PC-9 (cell line): ENCODE data around the gene FRMD6. TPM values are rescaled to one million over a fixed set of nuclear protein-coding genes. Genes with fewer than 3 reads are reported as not detected.
A peak's percentile ranks its signal among the peaks of the same experiment; 100 is the strongest.

Experiments
- BruUV-seq: library from RNA; stranded (reverse); fragments of 400-500 nt; replicated peaks from 2 replicates; lab custom pipeline; 2021; lab: Mats Ljungman, UMichigan
- CTCF ChIA-PET: fragments of 300-600 bp; sonication (Branson Sonifier 250); formaldehyde crosslinking; loops from one replicate; lab custom pipeline; 2022; ENCODE audit warnings: antibody characterized with exemption; lab: Charles Lee
- POLR2A ChIA-PET: fragments of 300-600 bp; sonication (Branson Sonifier 250); formaldehyde crosslinking; loops from one replicate; lab custom pipeline; 2022; ENCODE audit warnings: antibody characterized with exemption; ENCODE audit not compliant: unreplicated experiment; lab: Charles Lee
- DNase-seq, 2 experiments: peaks; one replicate each; pipeline versions ENCODE4 v3.0.0 to v3.0.0-alpha.2; 2015 to 2022; ENCODE audit warnings: mixed read lengths in 1 of 2
- H2AFZ ChIP-seq: fragments of 200-600 bp; sonication (generic); 2 replicates; pipeline ENCODE4 v1.8.1; 2017; ENCODE audit warnings: antibody characterized with exemption
- H3F3A ChIP-seq: fragments of 200-600 bp; sonication (generic); 2 replicates; pipeline ENCODE4 v1.8.1; 2017; ENCODE audit warnings: antibody characterized with exemption, mild to moderate bottlenecking, low read depth; ENCODE audit not compliant: insufficient read depth
- H3K27ac ChIP-seq: fragments of 200-600 bp; sonication (generic); 2 replicates; pipeline ENCODE4 v1.6.1; 2016; ENCODE audit warnings: mixed run types
- H3K27me3 ChIP-seq: fragments of 200-600 bp; sonication (generic); 2 replicates; pipeline ENCODE4 v1.6.1; 2016; ENCODE audit warnings: low read depth, mixed run types; ENCODE audit not compliant: insufficient read depth
- H3K36me3 ChIP-seq: fragments of 200-600 bp; sonication (generic); 2 replicates; pipeline ENCODE4 v1.6.1; 2016; ENCODE audit warnings: low read depth, mixed run types
- H3K4me1 ChIP-seq: fragments of 200-600 bp; sonication (generic); replicated peaks from 2 replicates; pipeline ENCODE4 v1.6.1; 2016; ENCODE audit warnings: mixed run types; ENCODE audit not compliant: insufficient read depth
- H3K4me2 ChIP-seq: fragments of 200-600 bp; sonication (generic); 2 replicates; pipeline ENCODE4 v1.6.1; 2017; ENCODE audit warnings: mixed run types
- H3K4me3 ChIP-seq: fragments of 200-600 bp; sonication (generic); 2 replicates; pipeline ENCODE4 v1.6.1; 2016; ENCODE audit warnings: mixed run types
- H3K79me2 ChIP-seq: fragments of 200-600 bp; sonication (generic); 2 replicates; pipeline ENCODE4 v1.6.1; 2017; ENCODE audit warnings: low read depth, mixed run types
- H3K9me2 ChIP-seq: fragments of 200-600 bp; sonication (generic); 2 replicates; pipeline ENCODE4 v1.8.1; 2017; ENCODE audit warnings: mild to moderate bottlenecking; ENCODE audit not compliant: insufficient read depth
- H3K9me3 ChIP-seq: fragments of 200-600 bp; sonication (generic); 2 replicates; pipeline ENCODE4 v1.8.1; 2016; ENCODE audit warnings: low read depth; ENCODE audit not compliant: insufficient read depth
- H4K20me1 ChIP-seq: fragments of 200-600 bp; sonication (generic); 2 replicates; pipeline ENCODE4 v1.8.1; 2017; ENCODE audit not compliant: insufficient read depth
- EZH2 ChIP-seq: fragments of 200-600 bp; sonication (generic); IDR thresholded peaks from 2 replicates; pipeline ENCODE4 v1.8.0; 2017; ENCODE audit warnings: antibody characterized with exemption, low read depth
- intact Hi-C: fragments of 100-400 bp; cut with micrococcal nuclease; formaldehyde crosslinking; loops from one replicate; pipeline ENCODE4 v1.10.0; 2022; ENCODE audit not compliant: unreplicated experiment
- total RNA-seq: library from RNA; stranded (reverse); gene quantifications from 2 replicates; pipeline ENCODE4 v1.2.3, GENCODE V29; 2021
- TF ChIP-seq, protein P1 (sequence below): fragments of 200-600 bp; sonication (generic); conservative IDR thresholded peaks from 2 replicates; pipeline ENCODE4 v1.6.1; 2017; ENCODE audit warnings: mixed run types, antibody characterized with exemption, mild to moderate bottlenecking, moderate library complexity

FRMD6 gene
- total RNA-seq, 1 experiment from 2014 or later = 42.9 TPM

DNA sequence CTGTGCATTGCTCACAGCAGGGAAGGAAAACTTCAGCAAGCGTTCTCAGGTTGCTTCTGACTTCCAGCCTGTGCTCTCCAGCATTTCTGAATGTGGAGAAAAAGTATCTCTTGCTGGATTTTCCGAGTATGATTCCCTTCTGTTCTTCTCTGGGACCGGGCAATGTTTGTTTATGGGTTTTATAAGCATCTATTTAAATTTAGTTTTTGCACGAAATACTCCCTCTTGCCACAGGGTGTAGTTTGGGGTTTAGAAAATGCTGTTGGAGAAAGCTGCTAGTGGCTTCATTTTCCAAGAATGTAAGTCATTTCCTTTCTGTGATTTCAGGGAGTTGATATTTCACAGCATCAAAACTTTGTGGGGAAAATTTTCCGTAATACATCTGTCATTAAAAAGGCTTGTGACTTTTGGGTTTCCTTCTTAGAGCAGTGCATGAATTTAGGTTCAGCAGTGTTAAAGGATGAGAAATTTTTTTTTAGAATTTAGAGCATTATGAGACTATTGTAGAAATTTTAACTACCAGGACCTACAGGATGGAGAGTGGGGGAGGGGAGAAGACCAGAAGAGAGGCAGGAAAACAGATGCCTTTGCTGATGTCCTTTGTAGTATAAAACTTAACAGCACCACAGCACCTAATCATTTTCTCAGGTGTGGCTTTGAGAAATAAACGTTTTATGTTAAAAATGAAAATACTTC, 1.5 kb downstream of the FRMD6 start:
- Histone ChIP-seq H3K36me3 (0 out of 2 replicates have a peak, but pooled peaks cover 16% of the 10 kb centered on the region), H3K4me3 (peak overlapping the region; percentile 97), H2AFZ (peak overlapping the region; percentile 94), H3K4me1 (peaks cover 48% of the 10 kb centered on the region), H3K9me2 (no peaks in the 10 kb centered on the region), H3K4me2 (peak overlapping the region; percentile 93), H3K27me3 (no peaks in the 10 kb centered on the region), H4K20me1 (0 out of 2 replicates have a peak, but pooled peaks cover 5% of the 10 kb centered on the region), H3F3A (peaks cover 23% of the 10 kb centered on the region; the same call in 1 of the 2 replicates), H3K27ac (peak overlapping the region; percentile 86), H3K9me3 (no peaks in the 10 kb centered on the region), H3K79me2 (peaks cover 93% of the 10 kb centered on the region)
- peak; percentile 7 to 65 for DNase-seq
- TSS peak; percentile 39 for BruUV-seq
- POLR2A ChIA-PET = interaction anchor here (0.6 to 0.8 kb wide), 3 partner anchors 32 to 1348 kb away, joined by 3 to 4 read pairs (median 3); no protein-coding TSS in a partner anchor
- CTCF ChIA-PET = interaction anchor here (0.6 to 3.1 kb wide), 5 partner anchors 89 to 614 kb away, joined by 3 to 27 read pairs (median 9); no protein-coding TSS in a partner anchor
- TF ChIP-seq, protein P1, sequence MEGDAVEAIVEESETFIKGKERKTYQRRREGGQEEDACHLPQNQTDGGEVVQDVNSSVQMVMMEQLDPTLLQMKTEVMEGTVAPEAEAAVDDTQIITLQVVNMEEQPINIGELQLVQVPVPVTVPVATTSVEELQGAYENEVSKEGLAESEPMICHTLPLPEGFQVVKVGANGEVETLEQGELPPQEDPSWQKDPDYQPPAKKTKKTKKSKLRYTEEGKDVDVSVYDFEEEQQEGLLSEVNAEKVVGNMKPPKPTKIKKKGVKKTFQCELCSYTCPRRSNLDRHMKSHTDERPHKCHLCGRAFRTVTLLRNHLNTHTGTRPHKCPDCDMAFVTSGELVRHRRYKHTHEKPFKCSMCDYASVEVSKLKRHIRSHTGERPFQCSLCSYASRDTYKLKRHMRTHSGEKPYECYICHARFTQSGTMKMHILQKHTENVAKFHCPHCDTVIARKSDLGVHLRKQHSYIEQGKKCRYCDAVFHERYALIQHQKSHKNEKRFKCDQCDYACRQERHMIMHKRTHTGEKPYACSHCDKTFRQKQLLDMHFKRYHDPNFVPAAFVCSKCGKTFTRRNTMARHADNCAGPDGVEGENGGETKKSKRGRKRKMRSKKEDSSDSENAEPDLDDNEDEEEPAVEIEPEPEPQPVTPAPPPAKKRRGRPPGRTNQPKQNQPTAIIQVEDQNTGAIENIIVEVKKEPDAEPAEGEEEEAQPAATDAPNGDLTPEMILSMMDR = peak; percentile 46; the same call in 1 of the 2 replicates
- no peak for TF ChIP-seq EZH2
- intact Hi-C loops = loop anchor here (1.0 to 5.0 kb wide), 5 partner anchors 98 to 370 kb away; no protein-coding TSS in a partner anchor

DNA sequence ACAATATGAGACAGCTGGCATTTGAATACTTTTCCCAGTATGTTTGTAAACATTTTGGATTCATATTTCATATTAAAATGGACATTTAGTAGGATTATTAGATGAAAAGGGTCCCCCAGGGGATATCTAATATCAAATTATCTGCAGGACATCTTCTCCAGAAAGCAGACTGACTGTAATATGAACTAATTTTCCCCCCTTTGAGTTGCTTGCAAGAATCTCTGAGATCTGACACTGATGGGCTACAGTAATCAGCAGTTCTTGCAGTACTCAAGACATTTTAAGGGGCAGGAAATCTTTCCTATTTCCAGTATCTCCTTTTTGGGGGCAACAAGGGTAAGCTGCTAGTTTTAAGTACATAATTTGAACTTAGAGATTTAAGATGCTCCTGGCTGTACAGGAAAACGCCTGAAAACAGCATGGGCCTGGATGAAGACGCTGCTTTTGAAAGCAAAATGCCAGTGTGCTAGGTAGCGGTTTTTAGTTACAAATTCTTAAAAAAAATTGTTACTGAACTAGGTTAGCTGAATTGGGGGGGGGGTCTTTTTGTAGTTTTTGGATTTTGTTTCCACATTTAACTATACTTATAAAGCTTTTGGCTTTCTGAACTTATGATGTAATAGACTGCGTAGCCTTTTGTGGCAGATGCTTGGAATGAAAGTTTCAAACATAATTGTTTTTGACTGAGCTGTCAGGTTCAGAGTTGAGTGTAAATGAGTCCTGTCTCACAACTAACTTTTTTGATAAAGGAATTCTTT, 2.2 kb downstream of the FRMD6 start:
- Histone ChIP-seq H3K4me1 (peaks cover 41% of the 10 kb centered on the region), H3K4me2 (peak overlapping the region; percentile 93), H4K20me1 (0 out of 2 replicates have a peak, but pooled peaks cover 5% of the 10 kb centered on the region), H3F3A (peaks cover 23% of the 10 kb centered on the region; the same call in 1 of the 2 replicates), H3K9me2 (no peaks in the 10 kb centered on the region), H3K27me3 (no peaks in the 10 kb centered on the region), H2AFZ (no peak overlapping the region), H3K79me2 (peaks cover 93% of the 10 kb centered on the region), H3K4me3 (peak overlapping the region; percentile 97), H3K36me3 (0 out of 2 replicates have a peak, but pooled peaks cover 21% of the 10 kb centered on the region), H3K9me3 (no peaks in the 10 kb centered on the region), H3K27ac (peak overlapping the region; percentile 86)
- ChIA-PET CTCF (interaction anchor here (2.5 to 3.1 kb wide), 2 partner anchors 122 to 371 kb away, joined by 11 to 27 read pairs; no protein-coding TSS in a partner anchor), POLR2A (interaction anchor here (0.6 to 0.8 kb wide), 3 partner anchors 32 to 1349 kb away, joined by 3 to 4 read pairs (median 3); no protein-coding TSS in a partner anchor)
- DNase-seq = no peak
- TF ChIP-seq, protein P1 = no peak
- TF ChIP-seq EZH2 = no peak
- BruUV-seq = no TSS peak
- intact Hi-C loops = loop anchor here (1.0 to 5.0 kb wide), 5 partner anchors 99 to 371 kb away; no protein-coding TSS in a partner anchor

DNA sequence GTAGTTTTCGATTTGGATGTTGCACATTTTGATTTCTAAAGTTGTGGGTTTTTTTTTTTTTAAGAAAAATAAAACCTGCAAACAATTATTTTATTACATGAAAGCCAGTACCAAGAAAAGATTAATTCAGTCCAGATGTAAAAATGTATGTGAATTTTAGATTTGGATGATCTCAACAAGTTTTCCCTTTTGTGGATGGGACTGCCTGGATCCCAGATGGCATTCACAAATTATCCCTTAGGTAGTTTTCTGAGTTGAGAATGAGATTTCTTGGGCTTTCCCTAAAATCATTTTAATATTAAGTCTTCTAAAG, 2.8 kb downstream of the FRMD6 start:
- ChIA-PET POLR2A (no interaction called here), CTCF (interaction anchor here (3.1 kb wide), 1 partner anchor 122 kb away, joined by 11 read pairs; no protein-coding TSS in a partner anchor)
- BruUV-seq = no TSS peak
- peak overlapping the region; percentile 97 for H3K4me3 ChIP-seq
- peaks cover 35% of the 10 kb centered on the region for H3K4me1 ChIP-seq
- 0 out of 2 replicates have a peak overlapping the region, but pooled peaks have one; percentile 86 for H3K27ac ChIP-seq
- peaks cover 23% of the 10 kb centered on the region; the same call in 1 of the 2 replicates for H3F3A ChIP-seq
- H3K27me3 ChIP-seq = no peaks in the 10 kb centered on the region
- DNase-seq = no peak
- peak overlapping the region; percentile 93 for H3K4me2 ChIP-seq
- intact Hi-C loops = loop anchor here (5.0 kb wide), 1 partner anchor 197 kb away; no protein-coding TSS in a partner anchor
- TF ChIP-seq, protein P1 = no peak
- no peak for TF ChIP-seq EZH2
- H3K79me2 ChIP-seq = peaks cover 93% of the 10 kb centered on the region
- 0 out of 2 replicates have a peak, but pooled peaks cover 8% of the 10 kb centered on the region for H4K20me1 ChIP-seq
- H3K9me3 ChIP-seq = no peaks in the 10 kb centered on the region
- no peaks in the 10 kb centered on the region for H3K9me2 ChIP-seq
- H3K36me3 ChIP-seq = 0 out of 2 replicates have a peak, but pooled peaks cover 26% of the 10 kb centered on the region
- no peak overlapping the region for H2AFZ ChIP-seq
